Measurements from ENCODE around the gene SCLT1.

The SCLT1 gene

GRCh38 chr4:128850252-128850651, 243.1 kb downstream of the SCLT1 start:
- Histone ChIP-seq H3K4me1 (ENCODE audit: control insufficient read depth, insufficient read depth, low read length) (no peaks in the 10 kb centered on the region), H3K4me3 (ENCODE audit: low read length) (no peak overlapping the region), H3K27me3 (ENCODE audit: control insufficient read depth, insufficient read depth, low read length) (no peaks in the 10 kb centered on the region), H3K9me3 (ENCODE audit: control insufficient read depth, insufficient read depth, low read length) (no peaks in the 10 kb centered on the region), H3K27ac (ENCODE audit: low read length) (no peak overlapping the region), H3K36me3 (ENCODE audit: control insufficient read depth, insufficient read depth, low read length) (peaks cover 64% of the 10 kb centered on the region)
- no CpG with 5 or more reads among the region's 4 CpGs for WGBS (ENCODE audit: insufficient coverage, insufficient read length)
- DNase-seq (ENCODE audit: low read depth, low spot score), result no peak

- no peaks in the 10 kb centered on the region for H3K4me1 ChIP-seq (ENCODE audit: control insufficient read depth, insufficient read depth, low read length)
- no peaks in the 10 kb centered on the region for H3K27me3 ChIP-seq (ENCODE audit: control insufficient read depth, insufficient read depth, low read length)
- H3K9me3 ChIP-seq (ENCODE audit: control insufficient read depth, insufficient read depth, low read length), result no peaks in the 10 kb centered on the region
- no peak overlapping the region for H3K27ac ChIP-seq (ENCODE audit: low read length)
- no peak for DNase-seq (ENCODE audit: low read depth, low spot score)
- H3K4me3 ChIP-seq (ENCODE audit: low read length), result no peak overlapping the region
- WGBS (ENCODE audit: insufficient coverage, insufficient read length), result no CpG with 5 or more reads among the region's 3 CpGs
- peaks cover 67% of the 10 kb centered on the region for H3K36me3 ChIP-seq (ENCODE audit: control insufficient read depth, insufficient read depth, low read length)
These were observed 244.9 kb downstream of the SCLT1 start for GRCh38 chr4:128848461-128848860.

- H3K27me3 ChIP-seq (ENCODE audit: control insufficient read depth, insufficient read depth, low read length), result no peaks in the 10 kb centered on the region
- no peaks in the 10 kb centered on the region for H3K4me1 ChIP-seq (ENCODE audit: control insufficient read depth, insufficient read depth, low read length)
- H3K4me3 ChIP-seq (ENCODE audit: low read length), result no peak overlapping the region
- WGBS (ENCODE audit: insufficient coverage, insufficient read length), result no CpG with 5 or more reads among the region's 7 CpGs
- no peak overlapping the region for H3K27ac ChIP-seq (ENCODE audit: low read length)
- peaks cover 66% of the 10 kb centered on the region for H3K36me3 ChIP-seq (ENCODE audit: control insufficient read depth, insufficient read depth, low read length)
- no peaks in the 10 kb centered on the region for H3K9me3 ChIP-seq (ENCODE audit: control insufficient read depth, insufficient read depth, low read length)
- no peak for DNase-seq (ENCODE audit: low read depth, low spot score)
These were observed 246.1 kb downstream of the SCLT1 start for GRCh38 chr4:128847082-128847724.

- H3K36me3 ChIP-seq (ENCODE audit: control insufficient read depth, insufficient read depth, low read length), result peaks cover 62% of the 10 kb centered on the region
- no peaks in the 10 kb centered on the region for H3K27me3 ChIP-seq (ENCODE audit: control insufficient read depth, insufficient read depth, low read length)
- no peaks in the 10 kb centered on the region for H3K9me3 ChIP-seq (ENCODE audit: control insufficient read depth, insufficient read depth, low read length)
- WGBS (ENCODE audit: insufficient coverage, insufficient read length), result no CpG with 5 or more reads among the region's 4 CpGs
- DNase-seq (ENCODE audit: low read depth, low spot score), result no peak
- H3K4me3 ChIP-seq (ENCODE audit: low read length), result no peak overlapping the region
- no peaks in the 10 kb centered on the region for H3K4me1 ChIP-seq (ENCODE audit: control insufficient read depth, insufficient read depth, low read length)
- no peak overlapping the region for H3K27ac ChIP-seq (ENCODE audit: low read length)
These were observed 247.3 kb downstream of the SCLT1 start for GRCh38 chr4:128846063-128846462.

- no CpG with 5 or more reads among the region's 4 CpGs for WGBS (ENCODE audit: insufficient coverage, insufficient read length)
- Histone ChIP-seq H3K36me3 (ENCODE audit: control insufficient read depth, insufficient read depth, low read length) (peaks cover 62% of the 10 kb centered on the region), H3K27ac (ENCODE audit: low read length) (no peak overlapping the region), H3K4me1 (ENCODE audit: control insufficient read depth, insufficient read depth, low read length) (no peaks in the 10 kb centered on the region), H3K4me3 (ENCODE audit: low read length) (no peak overlapping the region), H3K27me3 (ENCODE audit: control insufficient read depth, insufficient read depth, low read length) (no peaks in the 10 kb centered on the region), H3K9me3 (ENCODE audit: control insufficient read depth, insufficient read depth, low read length) (no peaks in the 10 kb centered on the region)
- no peak for DNase-seq (ENCODE audit: low read depth, low spot score)
These were observed 248.4 kb downstream of the SCLT1 start for GRCh38 chr4:128844931-128845330.

- peaks cover 33% of the 10 kb centered on the region for H3K36me3 ChIP-seq (ENCODE audit: control insufficient read depth, insufficient read depth, low read length)
- no peak overlapping the region for H3K4me3 ChIP-seq (ENCODE audit: low read length)
- no peak for DNase-seq (ENCODE audit: low read depth, low spot score)
- no peaks in the 10 kb centered on the region for H3K9me3 ChIP-seq (ENCODE audit: control insufficient read depth, insufficient read depth, low read length)
- H3K27ac ChIP-seq (ENCODE audit: low read length), result no peak overlapping the region
- H3K27me3 ChIP-seq (ENCODE audit: control insufficient read depth, insufficient read depth, low read length), result no peaks in the 10 kb centered on the region
- H3K4me1 ChIP-seq (ENCODE audit: control insufficient read depth, insufficient read depth, low read length), result peaks cover 1% of the 10 kb centered on the region; the same call in 1 of the 2 replicates
- WGBS (ENCODE audit: insufficient coverage, insufficient read length), result no CpG with 5 or more reads among the region's 2 CpGs
These were observed 251.9 kb downstream of the SCLT1 start for GRCh38 chr4:128841402-128841801.

GRCh38 chr4:128840711-128841318, 252.5 kb downstream of the SCLT1 start:
- no CpG with 5 or more reads among the region's 2 CpGs for WGBS (ENCODE audit: insufficient coverage, insufficient read length)
- peaks cover 30% of the 10 kb centered on the region; the same call in 1 of the 2 replicates for H3K36me3 ChIP-seq (ENCODE audit: control insufficient read depth, insufficient read depth, low read length)
- no peaks in the 10 kb centered on the region for H3K9me3 ChIP-seq (ENCODE audit: control insufficient read depth, insufficient read depth, low read length)
- no peak for DNase-seq (ENCODE audit: low read depth, low spot score)
- H3K4me3 ChIP-seq (ENCODE audit: low read length), result no peak overlapping the region
- H3K27me3 ChIP-seq (ENCODE audit: control insufficient read depth, insufficient read depth, low read length), result no peaks in the 10 kb centered on the region
- H3K4me1 ChIP-seq (ENCODE audit: control insufficient read depth, insufficient read depth, low read length), result peaks cover 1% of the 10 kb centered on the region; the same call in 1 of the 2 replicates
- H3K27ac ChIP-seq (ENCODE audit: low read length), result no peak overlapping the region

- peaks cover 1% of the 10 kb centered on the region; the same call in 1 of the 2 replicates for H3K4me1 ChIP-seq (ENCODE audit: control insufficient read depth, insufficient read depth, low read length)
- no peak for DNase-seq (ENCODE audit: low read depth, low spot score)
- no CpG with 5 or more reads among the region's 3 CpGs for WGBS (ENCODE audit: insufficient coverage, insufficient read length)
- H3K27ac ChIP-seq (ENCODE audit: low read length), result no peak overlapping the region
- peaks cover 21% of the 10 kb centered on the region; the same call in 1 of the 2 replicates for H3K36me3 ChIP-seq (ENCODE audit: control insufficient read depth, insufficient read depth, low read length)
- no peak overlapping the region for H3K4me3 ChIP-seq (ENCODE audit: low read length)
- no peaks in the 10 kb centered on the region for H3K9me3 ChIP-seq (ENCODE audit: control insufficient read depth, insufficient read depth, low read length)
- H3K27me3 ChIP-seq (ENCODE audit: control insufficient read depth, insufficient read depth, low read length), result no peaks in the 10 kb centered on the region
These were observed 255.7 kb downstream of the SCLT1 start for GRCh38 chr4:128837679-128838078.

- H3K4me1 ChIP-seq (ENCODE audit: control insufficient read depth, insufficient read depth, low read length), result peaks cover 1% of the 10 kb centered on the region; the same call in 1 of the 2 replicates
- H3K27me3 ChIP-seq (ENCODE audit: control insufficient read depth, insufficient read depth, low read length), result no peaks in the 10 kb centered on the region
- H3K9me3 ChIP-seq (ENCODE audit: control insufficient read depth, insufficient read depth, low read length), result no peaks in the 10 kb centered on the region
- H3K4me3 ChIP-seq (ENCODE audit: low read length), result no peak overlapping the region
- no CpG with 5 or more reads among the region's 2 CpGs for WGBS (ENCODE audit: insufficient coverage, insufficient read length)
- H3K36me3 ChIP-seq (ENCODE audit: control insufficient read depth, insufficient read depth, low read length), result peaks cover 20% of the 10 kb centered on the region; the same call in 1 of the 2 replicates
- H3K27ac ChIP-seq (ENCODE audit: low read length), result no peak overlapping the region
- DNase-seq (ENCODE audit: low read depth, low spot score), result no peak
These were observed 256.1 kb downstream of the SCLT1 start for GRCh38 chr4:128837198-128837597.

- Histone ChIP-seq H3K27ac (ENCODE audit: low read length) (no peak overlapping the region), H3K27me3 (ENCODE audit: control insufficient read depth, insufficient read depth, low read length) (no peaks in the 10 kb centered on the region), H3K4me1 (ENCODE audit: control insufficient read depth, insufficient read depth, low read length) (peaks cover 5% of the 10 kb centered on the region; the same call in 1 of the 2 replicates), H3K9me3 (ENCODE audit: control insufficient read depth, insufficient read depth, low read length) (no peaks in the 10 kb centered on the region), H3K36me3 (ENCODE audit: control insufficient read depth, insufficient read depth, low read length) (peaks cover 21% of the 10 kb centered on the region; the same call in 1 of the 2 replicates), H3K4me3 (ENCODE audit: low read length) (no peak overlapping the region)
- WGBS (ENCODE audit: insufficient coverage, insufficient read length), result no CpG with 5 or more reads among the region's 8 CpGs
- no peak for DNase-seq (ENCODE audit: low read depth, low spot score)
These were observed 257.7 kb downstream of the SCLT1 start for GRCh38 chr4:128835498-128836222.

All from iPS DF 6.9 (cell line).